Heart left ventricle (tissue), 16 donors: ENCODE data around the gene TAF6L. TPM values are rescaled to one million over a fixed set of nuclear protein-coding genes. Genes with fewer than 3 reads are reported as not detected.
"Not testable (repeated sequence)": the region's sequence is repeated elsewhere in the genome, so short reads cannot be mapped to it uniquely, and the experiment has no call there.

Experiments used
- ATAC-seq, 4 donors: fragments of 200-7000 bp; cut with Tn5 transposase; one replicate each; pipeline ENCODE4 v1.9.1; 2020 to 2022; ENCODE audit warnings: moderate library complexity in 4 of 4, mild to moderate bottlenecking in 3 of 4, moderate number of reproducible peaks in 1 of 4
- DNase-seq, 5 donors: peaks; one replicate each; pipeline ENCODE4 v3.0.0-alpha.2; 2020
- H3K27ac ChIP-seq, 12 donors: fragments of 200-600 bp; sonication (generic) in 4 of 12; one replicate each; pipeline versions ENCODE4 v1.5.0 to v1.8.0; 2016 to 2022; ENCODE audit warnings: mild to moderate bottlenecking in 2 of 12
- H3K27me3 ChIP-seq, 9 donors: fragments of 200-600 bp; sonication (generic) in 2 of 9; one replicate each; pipeline versions ENCODE4 v1.5.1 to v1.8.0; 2016 to 2022; ENCODE audit warnings: mild to moderate bottlenecking in 3 of 9
- H3K36me3 ChIP-seq, 9 donors: fragments of 200-600 bp; sonication (generic) in 2 of 9; one replicate each; pipeline versions ENCODE4 v1.5.0 to v1.8.0; 2018 to 2022; ENCODE audit warnings: mild to moderate bottlenecking in 2 of 9
- H3K4me1 ChIP-seq, 12 donors: fragments of 200-600 bp; sonication (generic) in 4 of 12; one replicate each; pipeline versions ENCODE4 v1.5.0 to v1.8.0; 2016 to 2022; ENCODE audit warnings: mild to moderate bottlenecking in 3 of 12
- H3K4me3 ChIP-seq, 12 donors: fragments of 200-600 bp; sonication (generic) in 4 of 12; one replicate each; pipeline versions ENCODE4 v1.5.0 to v1.8.0; 2017 to 2022; ENCODE audit warnings: mild to moderate bottlenecking in 9 of 12, moderate library complexity in 4 of 12
- H3K9me3 ChIP-seq, 12 donors: fragments of 200-600 bp; sonication (generic) in 4 of 12; one replicate each; pipeline versions ENCODE4 v1.5.0 to v1.8.0; 2016 to 2022; ENCODE audit warnings: mild to moderate bottlenecking in 1 of 12
- CTCF ChIP-seq, 12 donors: fragments of 200-600 bp; sonication (generic) in 4 of 12; IDR thresholded peaks; one replicate each; pipeline versions ENCODE4 v1.5.0 to v1.8.0; 2018 to 2022; ENCODE audit warnings: antibody characterized with exemption in 12 of 12, mild to moderate bottlenecking in 5 of 12
- POLR2A ChIP-seq, 2 donors: fragments of 450-650 bp; IDR thresholded peaks; one replicate each; pipeline ENCODE4 v1.6.1; 2017; ENCODE audit warnings: antibody characterized with exemption in 2 of 2, mild to moderate bottlenecking in 2 of 2, moderate library complexity in 2 of 2
- WGBS, 4 donors: extraction: QIAGEN DNeasy Blood & Tissue Kit in 2 of 4; methylation state at CpG; one replicate each; pipeline versions ENCODE4 v1.1.5 to v1.1.7; 2013 to 2018; 5-methylcytosine and 5-hydroxymethylcytosine counted together
- intact Hi-C, 10 donors: fragments of 100-400 bp; cut with DNase I; formaldehyde crosslinking; loops; one replicate each; pipeline versions ENCODE4 v1.11.1 to v1.14.2; 2022
- polyA plus RNA-seq, 2 donors: library from polyadenylated mRNA; stranded (reverse); fragments of 200-250 nt; gene quantifications; one replicate each; pipeline ENCODE4 v1.2.3, GENCODE V29; 2013
- total RNA-seq, 9 donors: library from RNA; depleted of rRNA in 2 of 9; stranded (reverse); fragments of >200 nt in 2 of 9; fragmentation: NEBNext Ultra II Directional in 3 of 9; extraction: Animal tissue kit (Norgen Biotek cat#: 25700) in 3 of 9; gene quantifications; one replicate each; pipeline versions ENCODE4 v1.1.0 to v1.2.4, GENCODE V29; 2016 to 2023
- donor health status: ischemic (EF 13 %, LVEDD 7.1; RV severe dilation, severe dysfunction).
- donor health status: healthy with polysubstance abuse.
- donor health status: DM: no; HTN: yes; CAD: no.
- donor health status: DM: no; HTN: no; CAD: no.
- donor health status: ischemic (EF 25% LVEDD 6.9; RV normal size, moderate dysfunction).
- donor health status: ischemic (EF 25% LVEDD 5.7; RV mildly dilated, moderate dysfunction).
- donor health status: healthy.
- donor health status: DM: yes; HTN: yes; CAD: no.
- donor health status: ischemic (EF 35%, LVEDD 5.7; RV mildly dilated, moderate dysfunction).
- donor health status: nonischemic (EF 11% LVEDD 7.7; RV severe dilation, severe dysfunction).
- donor health status: DM: yes; HTN: yes; CAD: no.
- donor health status: PGD.
- donor health status: ischemic (EF 29% LVEDD 5.4; RV normal size, mild dysfunction).
- donor health status: nonischemic (EF 23%, LVEDD 6.1; RV moderate dilation, normal function).

Gene TAF6L
- total and polyA plus RNA-seq, 11 donors = 7.1 to 19.5 (median 9.3) TPM

GRCh38 chr11:62732830-62733229, 38.4 kb upstream of the TAF6L start:
- Histone ChIP-seq H3K27ac (no peak overlapping the region), H3K9me3 (no peaks in the 10 kb centered on the region), H3K36me3 (peaks cover 0 to 70% (median 61%) of the 10 kb centered on the region in 9 donors), H3K27me3 (no peaks in the 10 kb centered on the region), H3K4me3 (no peak overlapping the region), H3K4me1 (peaks cover 3 to 36% (median 26%) of the 10 kb centered on the region in 12 donors)
- ATAC-seq (no peak), DNase-seq (no peak)
- TF ChIP-seq POLR2A (IDR thresholded peaks at IDR 0.05) = no peak
- no peak for TF ChIP-seq CTCF (IDR thresholded peaks at IDR 0.05)
- 79 to 94% (median 84%) methylated on average over 2 of the region's 2 CpGs for WGBS, 4 donors
- intact Hi-C loops = no loop called here

GRCh38 chr11:62737196-62737595, 34.0 kb upstream of the TAF6L start:
- no peak for ATAC-seq
- Histone ChIP-seq H3K4me3 (no peak overlapping the region), H3K27ac (no peak overlapping the region), H3K27me3 (no peaks in the 10 kb centered on the region), H3K36me3 (peaks cover 0 to 97% (median 91%) of the 10 kb centered on the region in 9 donors), H3K9me3 (no peaks in the 10 kb centered on the region), H3K4me1 (peaks cover 0 to 11% (median 0%) of the 10 kb centered on the region in 12 donors)
- no peak for DNase-seq
- intact Hi-C loops = no loop called here
- TF ChIP-seq CTCF (IDR thresholded peaks at IDR 0.05) (no peak), POLR2A (IDR thresholded peaks at IDR 0.05) (no peak)

GRCh38 chr11:62747475-62748160, 23.6 kb upstream of the TAF6L start:
- intact Hi-C loops = no loop called here
- no peaks in the 10 kb centered on the region for H3K9me3 ChIP-seq
- DNase-seq (no peak), ATAC-seq (no peak)
- H3K4me1 ChIP-seq = peaks cover 0 to 27% (median 4%) of the 10 kb centered on the region in 12 donors
- 75 to 87% (median 78%) methylated on average over 9 of the region's 9 CpGs for WGBS, 4 donors
- H3K4me3 ChIP-seq = no peak overlapping the region
- H3K27ac ChIP-seq = no peak overlapping the region
- TF ChIP-seq POLR2A (IDR thresholded peaks at IDR 0.05) (no peak), CTCF (IDR thresholded peaks at IDR 0.05) (no peak)
- peaks cover 0 to 36% (median 19%) of the 10 kb centered on the region in 9 donors for H3K36me3 ChIP-seq
- H3K27me3 ChIP-seq = no peaks in the 10 kb centered on the region

GRCh38 chr11:62749931-62750330, 21.3 kb upstream of the TAF6L start:
- WGBS, 4 donors = 95 to 97% (median 97%) methylated on average over 5 of the region's 5 CpGs
- peaks cover 3 to 43% (median 16%) of the 10 kb centered on the region in 12 donors for H3K4me1 ChIP-seq
- H3K27ac ChIP-seq, H3K27me3 ChIP-seq, ATAC-seq, DNase-seq, H3K9me3 ChIP-seq, H3K4me3 ChIP-seq, intact Hi-C loops: not testable (repeated sequence)
- peaks cover 0 to 38% (median 23%) of the 10 kb centered on the region in 9 donors for H3K36me3 ChIP-seq
